GM19240 (cell line): Measurements from ENCODE around the gene GNPDA1.

Source experiments
- DNase-seq: peaks from one replicate; pipeline ENCODE4 v3.0.0; 2011; ENCODE audit warnings: low spot score; ENCODE audit not compliant: insufficient read length

GNPDA1 gene

DNA sequence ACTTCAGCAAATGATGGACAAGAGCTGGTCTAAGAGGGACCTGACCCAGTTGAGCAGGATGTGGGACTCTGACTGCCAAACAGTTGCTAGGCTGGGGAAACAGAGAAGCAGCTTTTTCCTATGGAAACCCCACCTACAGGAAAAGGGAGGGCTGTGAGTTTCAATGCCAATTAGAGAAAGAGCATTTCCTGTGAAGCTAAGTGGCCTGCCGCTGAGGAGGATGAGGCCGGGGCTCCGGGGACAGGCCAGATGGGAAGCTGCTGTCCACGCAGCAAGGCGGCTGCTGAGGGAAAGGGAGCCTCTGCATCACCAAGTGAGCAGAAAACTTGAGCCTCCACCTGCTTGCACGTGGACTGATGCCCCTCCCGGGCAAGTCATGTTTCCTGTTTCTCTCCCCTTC is 54.7 kb downstream of the GNPDA1 start, which contains the start of gene PCDH12:
Gene PCDH12 (minus strand): TSS at position 90 of the 400 bp plus-strand sequence. CDS start 351 bp downstream, outside the sequence.
- DNase-seq, result no peak

DNA sequence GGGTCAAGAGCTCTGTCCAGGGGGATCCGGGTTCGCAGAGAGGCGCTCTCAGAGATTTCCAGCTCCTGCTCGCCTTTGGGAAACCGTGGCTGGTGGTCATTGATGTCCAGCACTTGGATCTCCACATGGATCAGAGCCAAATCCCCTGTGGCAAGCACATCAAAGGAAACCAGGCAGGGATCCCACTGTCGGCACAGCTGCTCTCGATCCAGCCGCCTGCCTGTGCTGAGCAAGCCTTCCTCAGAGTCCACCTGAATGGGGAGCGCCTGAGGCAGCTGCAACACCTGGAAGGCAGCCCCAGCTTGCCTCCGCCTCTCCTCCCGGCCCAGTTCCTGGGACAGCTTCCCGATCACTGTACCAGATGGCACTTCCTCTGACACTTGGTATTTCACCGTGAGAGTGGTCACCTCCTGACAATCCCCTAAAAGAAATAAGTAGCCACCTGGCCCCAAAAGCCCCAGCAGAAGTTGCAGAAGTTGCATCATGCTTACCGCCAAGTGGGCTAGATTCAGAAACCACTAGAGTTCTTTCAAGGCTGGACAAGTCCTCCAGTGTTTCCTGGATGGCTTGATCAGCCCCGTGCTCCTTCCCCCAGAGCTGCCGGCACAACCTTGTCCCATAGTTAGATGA is 55.3 kb downstream of the GNPDA1 start:
- no peak for DNase-seq

DNA sequence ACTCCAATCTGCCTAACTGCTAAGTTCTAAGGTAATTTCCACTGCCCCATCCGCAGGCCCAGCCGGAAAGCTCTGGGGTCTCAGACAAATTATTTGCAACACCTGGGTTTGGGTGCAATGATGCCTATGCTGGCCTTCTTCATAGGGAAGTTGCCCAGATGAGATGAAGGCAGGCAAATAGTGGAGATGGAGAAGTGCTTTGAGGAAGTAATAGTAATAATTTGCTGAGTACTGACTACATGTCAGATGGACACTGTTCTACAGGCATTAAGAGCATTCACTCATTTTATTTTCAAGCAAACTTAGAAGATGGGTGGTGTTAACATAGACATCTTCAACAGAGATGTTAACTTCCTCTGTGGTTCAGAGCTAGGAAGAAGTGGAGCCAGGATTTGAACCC is 58.6 kb downstream of the GNPDA1 start:
- no peak for DNase-seq

DNA sequence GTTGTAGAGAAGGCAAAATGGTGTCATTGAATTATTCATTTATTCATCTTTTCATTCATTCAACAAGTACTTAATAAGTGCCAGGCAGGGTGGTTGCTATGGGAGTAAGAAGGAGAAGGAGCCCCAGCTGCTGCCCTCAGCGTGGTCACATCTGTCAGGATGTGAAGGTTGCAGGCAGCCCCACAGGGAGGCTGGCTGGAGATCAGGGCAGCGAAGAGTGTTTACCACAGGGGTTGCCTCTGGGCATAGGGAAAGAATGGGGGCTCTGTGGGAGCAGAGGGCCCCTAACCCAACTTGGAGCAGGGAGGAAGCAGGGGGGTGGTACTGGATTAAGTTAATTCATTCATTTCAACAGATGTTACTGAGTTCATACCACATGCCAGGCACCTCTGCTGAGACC is 60.8 kb downstream of the GNPDA1 start:
- DNase-seq, result no peak

GRCh38 chr5:141951332-141951781 is 61.5 kb downstream of the GNPDA1 start:
- DNase-seq, result peak; percentile 72
